SK-N-SH (cell line): ENCODE measurements around the gene EAF2.

Experiments
- EZH2phosphoT487 ChIP-seq: fragments of 200-600 bp; sonication (generic); IDR thresholded peaks from 2 replicates; pipeline ENCODE4 v1.6.1; 2017; ENCODE audit warnings: low read depth, mixed run types, mild to moderate bottlenecking, antibody characterized with exemption, moderate library complexity, borderline replicate concordance
- JUND ChIP-seq: IDR thresholded peaks from 2 replicates; pipeline ENCODE4 v1.4.0; 2012
- MXI1 ChIP-seq: IDR thresholded peaks from 2 replicates; pipeline ENCODE4 v1.6.1; 2012; ENCODE audit warnings: mild to moderate bottlenecking, low read depth, low read length, improper control_type of control experiment
- RFX5 ChIP-seq: IDR thresholded peaks from 2 replicates; pipeline ENCODE4 v1.6.1; 2012; ENCODE audit warnings: mild to moderate bottlenecking, improper control_type of control experiment, low read length
- SIN3A ChIP-seq: IDR thresholded peaks from 2 replicates; pipeline ENCODE4 v1.6.1; 2012; ENCODE audit warnings: low read depth, mild to moderate bottlenecking, low read length, moderate library complexity, borderline replicate concordance
- SMC3 ChIP-seq: IDR thresholded peaks from 2 replicates; pipeline ENCODE4 v1.6.1; 2012; ENCODE audit warnings: low read depth, low read length, improper control_type of control experiment
- TF ChIP-seq, protein P1 (sequence below): fragments of 200-600 bp; sonication (generic); IDR thresholded peaks from 2 replicates; pipeline ENCODE4 v1.6.1; 2017; ENCODE audit warnings: antibody characterized with exemption, mild to moderate bottlenecking, moderate library complexity
- TF ChIP-seq, protein P2 (sequence below): fragments of 150-350 bp; IDR thresholded peaks from 2 replicates; pipeline ENCODE4 v1.6.1; 2016; ENCODE audit warnings: mild to moderate bottlenecking, low read depth, low read length
- TF ChIP-seq, protein P3 (sequence below): IDR thresholded peaks from 2 replicates; pipeline ENCODE4; 2012
- TF ChIP-seq, protein P4 (sequence below): IDR thresholded peaks from 2 replicates; pipeline ENCODE4 v1.6.1; 2012; ENCODE audit warnings: mild to moderate bottlenecking, low read depth, low read length, moderate library complexity
- TF ChIP-seq, protein P5 (sequence below): IDR thresholded peaks from 2 replicates; pipeline ENCODE4 v1.4.0; 2012; ENCODE audit warnings: low read depth

- TF ChIP-seq, protein P1, sequence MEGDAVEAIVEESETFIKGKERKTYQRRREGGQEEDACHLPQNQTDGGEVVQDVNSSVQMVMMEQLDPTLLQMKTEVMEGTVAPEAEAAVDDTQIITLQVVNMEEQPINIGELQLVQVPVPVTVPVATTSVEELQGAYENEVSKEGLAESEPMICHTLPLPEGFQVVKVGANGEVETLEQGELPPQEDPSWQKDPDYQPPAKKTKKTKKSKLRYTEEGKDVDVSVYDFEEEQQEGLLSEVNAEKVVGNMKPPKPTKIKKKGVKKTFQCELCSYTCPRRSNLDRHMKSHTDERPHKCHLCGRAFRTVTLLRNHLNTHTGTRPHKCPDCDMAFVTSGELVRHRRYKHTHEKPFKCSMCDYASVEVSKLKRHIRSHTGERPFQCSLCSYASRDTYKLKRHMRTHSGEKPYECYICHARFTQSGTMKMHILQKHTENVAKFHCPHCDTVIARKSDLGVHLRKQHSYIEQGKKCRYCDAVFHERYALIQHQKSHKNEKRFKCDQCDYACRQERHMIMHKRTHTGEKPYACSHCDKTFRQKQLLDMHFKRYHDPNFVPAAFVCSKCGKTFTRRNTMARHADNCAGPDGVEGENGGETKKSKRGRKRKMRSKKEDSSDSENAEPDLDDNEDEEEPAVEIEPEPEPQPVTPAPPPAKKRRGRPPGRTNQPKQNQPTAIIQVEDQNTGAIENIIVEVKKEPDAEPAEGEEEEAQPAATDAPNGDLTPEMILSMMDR, result no peak
- TF ChIP-seq, protein P2, sequence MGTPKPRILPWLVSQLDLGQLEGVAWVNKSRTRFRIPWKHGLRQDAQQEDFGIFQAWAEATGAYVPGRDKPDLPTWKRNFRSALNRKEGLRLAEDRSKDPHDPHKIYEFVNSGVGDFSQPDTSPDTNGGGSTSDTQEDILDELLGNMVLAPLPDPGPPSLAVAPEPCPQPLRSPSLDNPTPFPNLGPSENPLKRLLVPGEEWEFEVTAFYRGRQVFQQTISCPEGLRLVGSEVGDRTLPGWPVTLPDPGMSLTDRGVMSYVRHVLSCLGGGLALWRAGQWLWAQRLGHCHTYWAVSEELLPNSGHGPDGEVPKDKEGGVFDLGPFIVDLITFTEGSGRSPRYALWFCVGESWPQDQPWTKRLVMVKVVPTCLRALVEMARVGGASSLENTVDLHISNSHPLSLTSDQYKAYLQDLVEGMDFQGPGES, result no peak
- TF ChIP-seq, protein P3, sequence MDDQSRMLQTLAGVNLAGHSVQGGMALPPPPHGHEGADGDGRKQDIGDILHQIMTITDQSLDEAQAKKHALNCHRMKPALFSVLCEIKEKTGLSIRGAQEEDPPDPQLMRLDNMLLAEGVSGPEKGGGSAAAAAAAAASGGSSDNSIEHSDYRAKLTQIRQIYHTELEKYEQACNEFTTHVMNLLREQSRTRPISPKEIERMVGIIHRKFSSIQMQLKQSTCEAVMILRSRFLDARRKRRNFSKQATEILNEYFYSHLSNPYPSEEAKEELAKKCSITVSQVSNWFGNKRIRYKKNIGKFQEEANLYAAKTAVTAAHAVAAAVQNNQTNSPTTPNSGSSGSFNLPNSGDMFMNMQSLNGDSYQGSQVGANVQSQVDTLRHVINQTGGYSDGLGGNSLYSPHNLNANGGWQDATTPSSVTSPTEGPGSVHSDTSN, result no peak
- TF ChIP-seq MXI1, result no peak
- TF ChIP-seq RFX5, result no peak
- TF ChIP-seq, protein P4, sequence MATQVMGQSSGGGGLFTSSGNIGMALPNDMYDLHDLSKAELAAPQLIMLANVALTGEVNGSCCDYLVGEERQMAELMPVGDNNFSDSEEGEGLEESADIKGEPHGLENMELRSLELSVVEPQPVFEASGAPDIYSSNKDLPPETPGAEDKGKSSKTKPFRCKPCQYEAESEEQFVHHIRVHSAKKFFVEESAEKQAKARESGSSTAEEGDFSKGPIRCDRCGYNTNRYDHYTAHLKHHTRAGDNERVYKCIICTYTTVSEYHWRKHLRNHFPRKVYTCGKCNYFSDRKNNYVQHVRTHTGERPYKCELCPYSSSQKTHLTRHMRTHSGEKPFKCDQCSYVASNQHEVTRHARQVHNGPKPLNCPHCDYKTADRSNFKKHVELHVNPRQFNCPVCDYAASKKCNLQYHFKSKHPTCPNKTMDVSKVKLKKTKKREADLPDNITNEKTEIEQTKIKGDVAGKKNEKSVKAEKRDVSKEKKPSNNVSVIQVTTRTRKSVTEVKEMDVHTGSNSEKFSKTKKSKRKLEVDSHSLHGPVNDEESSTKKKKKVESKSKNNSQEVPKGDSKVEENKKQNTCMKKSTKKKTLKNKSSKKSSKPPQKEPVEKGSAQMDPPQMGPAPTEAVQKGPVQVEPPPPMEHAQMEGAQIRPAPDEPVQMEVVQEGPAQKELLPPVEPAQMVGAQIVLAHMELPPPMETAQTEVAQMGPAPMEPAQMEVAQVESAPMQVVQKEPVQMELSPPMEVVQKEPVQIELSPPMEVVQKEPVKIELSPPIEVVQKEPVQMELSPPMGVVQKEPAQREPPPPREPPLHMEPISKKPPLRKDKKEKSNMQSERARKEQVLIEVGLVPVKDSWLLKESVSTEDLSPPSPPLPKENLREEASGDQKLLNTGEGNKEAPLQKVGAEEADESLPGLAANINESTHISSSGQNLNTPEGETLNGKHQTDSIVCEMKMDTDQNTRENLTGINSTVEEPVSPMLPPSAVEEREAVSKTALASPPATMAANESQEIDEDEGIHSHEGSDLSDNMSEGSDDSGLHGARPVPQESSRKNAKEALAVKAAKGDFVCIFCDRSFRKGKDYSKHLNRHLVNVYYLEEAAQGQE, result no peak
- no peak for TF ChIP-seq EZH2phosphoT487
- TF ChIP-seq SIN3A, result no peak
- no peak for TF ChIP-seq SMC3
- no peak for TF ChIP-seq JUND
- TF ChIP-seq, protein P5, sequence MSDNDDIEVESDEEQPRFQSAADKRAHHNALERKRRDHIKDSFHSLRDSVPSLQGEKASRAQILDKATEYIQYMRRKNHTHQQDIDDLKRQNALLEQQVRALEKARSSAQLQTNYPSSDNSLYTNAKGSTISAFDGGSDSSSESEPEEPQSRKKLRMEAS, result no peak
Observed at GRCh38 chr3:121870717-121871116, 35.7 kb downstream of the EAF2 start.
